SJSA1 (cell line): Measurements from ENCODE around the gene KPNA4. TPM values are rescaled to one million over a fixed set of nuclear protein-coding genes. Genes with fewer than 3 reads are reported as not detected.
"Not testable (repeated sequence)": the region's sequence is repeated elsewhere in the genome, so short reads cannot be mapped to it uniquely, and the experiment has no call there.

Experiments used
- DNase-seq, 2 experiments: peaks; one replicate each; pipeline ENCODE4 v3.0.0-alpha.2; 2015 to 2020; ENCODE audit warnings: low spot score in 2 of 2, low read depth in 1 of 2
- H3K27ac ChIP-seq: fragments of 250-450 bp; sonication (Bioruptor Pico); 2 replicates; pipeline ENCODE4 v1.5.1; 2020; ENCODE audit warnings: mild to moderate bottlenecking, moderate library complexity
- H3K27me3 ChIP-seq: fragments of 250-450 bp; sonication (Bioruptor Pico); replicated peaks from 2 replicates; pipeline ENCODE4 v1.5.1; 2020; ENCODE audit warnings: mild to moderate bottlenecking, moderate library complexity
- H3K36me3 ChIP-seq: fragments of 250-450 bp; sonication (Bioruptor Pico); 2 replicates; pipeline ENCODE4 v1.5.1; 2020; ENCODE audit warnings: mild to moderate bottlenecking
- H3K4me1 ChIP-seq: fragments of 250-450 bp; sonication (Bioruptor Pico); replicated peaks from 2 replicates; pipeline ENCODE4 v1.6.1; 2021; ENCODE audit warnings: mild to moderate bottlenecking
- H3K4me3 ChIP-seq: fragments of 250-450 bp; sonication (Bioruptor Pico); 2 replicates; pipeline ENCODE4 v1.5.1; 2020; ENCODE audit warnings: mild to moderate bottlenecking
- H3K9me3 ChIP-seq: fragments of 250-450 bp; sonication (Bioruptor Pico); replicated peaks from 2 replicates; pipeline ENCODE4 v1.5.1; 2020; ENCODE audit warnings: mild to moderate bottlenecking
- total RNA-seq: library from RNA; depleted of rRNA; stranded (reverse); fragments of >200 nt; shearing (Covaris generic); gene quantifications from 2 replicates; pipeline ENCODE4 v1.2.3, GENCODE V29; 2014

KPNA4 gene
- total RNA-seq, 1 experiment from 2014 or later: 24.3 TPM

- no peak overlapping the region for H3K4me3 ChIP-seq
- no peaks in the 10 kb centered on the region for H3K27me3 ChIP-seq
- no peak overlapping the region for H3K27ac ChIP-seq
- H3K4me1 ChIP-seq: peaks cover 32% of the 10 kb centered on the region
- no peak for DNase-seq
- H3K9me3 ChIP-seq: peaks cover 14% of the 10 kb centered on the region
- H3K36me3 ChIP-seq: no peaks in the 10 kb centered on the region
These were observed 92.2 kb downstream of the KPNA4 start for GRCh38 chr3:160473221-160473620.

GRCh38 chr3:160472344-160472743, 93.0 kb downstream of the KPNA4 start:
- H3K27ac ChIP-seq: no peak overlapping the region
- no peak for DNase-seq
- H3K27me3 ChIP-seq: no peaks in the 10 kb centered on the region
- no peak overlapping the region for H3K4me3 ChIP-seq
- peaks cover 23% of the 10 kb centered on the region for H3K4me1 ChIP-seq
- no peaks in the 10 kb centered on the region for H3K36me3 ChIP-seq
- peaks cover 14% of the 10 kb centered on the region for H3K9me3 ChIP-seq

- Histone ChIP-seq H3K4me1 (peaks cover 18% of the 10 kb centered on the region), H3K27ac (no peak overlapping the region), H3K36me3 (no peaks in the 10 kb centered on the region), H3K4me3 (no peak overlapping the region), H3K9me3 (peaks cover 14% of the 10 kb centered on the region), H3K27me3 (no peaks in the 10 kb centered on the region)
- no peak for DNase-seq
These were observed 93.5 kb downstream of the KPNA4 start for GRCh38 chr3:160471892-160472291.

GRCh38 chr3:160470181-160470580, 95.2 kb downstream of the KPNA4 start:
- Histone ChIP-seq H3K36me3 (no peaks in the 10 kb centered on the region), H3K27me3 (no peaks in the 10 kb centered on the region), H3K4me3 (no peak overlapping the region), H3K4me1 (peaks cover 18% of the 10 kb centered on the region), H3K27ac (no peak overlapping the region), H3K9me3 (peaks cover 14% of the 10 kb centered on the region)
- no peak for DNase-seq

- no peaks in the 10 kb centered on the region for H3K36me3 ChIP-seq
- no peak overlapping the region for H3K27ac ChIP-seq
- H3K9me3 ChIP-seq: peaks cover 3% of the 10 kb centered on the region
- H3K4me1 ChIP-seq: no peaks in the 10 kb centered on the region
- no peaks in the 10 kb centered on the region for H3K27me3 ChIP-seq
- no peak for DNase-seq
- H3K4me3 ChIP-seq: no peak overlapping the region
These were observed 100.4 kb downstream of the KPNA4 start for GRCh38 chr3:160464971-160465370.

- no peaks in the 10 kb centered on the region for H3K9me3 ChIP-seq
- no peaks in the 10 kb centered on the region for H3K27me3 ChIP-seq
- no peak for DNase-seq
- no peaks in the 10 kb centered on the region for H3K4me1 ChIP-seq
- H3K4me3 ChIP-seq: no peak overlapping the region
- H3K27ac ChIP-seq: no peak overlapping the region
- no peaks in the 10 kb centered on the region for H3K36me3 ChIP-seq
These were observed 101.0 kb downstream of the KPNA4 start for GRCh38 chr3:160464321-160464720.

- DNase-seq: no peak
- Histone ChIP-seq H3K4me3 (no peak overlapping the region), H3K4me1 (no peaks in the 10 kb centered on the region), H3K27ac (no peak overlapping the region), H3K9me3 (no peaks in the 10 kb centered on the region), H3K36me3 (no peaks in the 10 kb centered on the region), H3K27me3 (no peaks in the 10 kb centered on the region)
These were observed 105.3 kb downstream of the KPNA4 start for GRCh38 chr3:160460033-160460432.

GRCh38 chr3:160459450-160459970, 105.9 kb downstream of the KPNA4 start:
- DNase-seq: no peak
- no peak overlapping the region for H3K4me3 ChIP-seq
- H3K36me3 ChIP-seq: no peaks in the 10 kb centered on the region
- no peak overlapping the region for H3K27ac ChIP-seq
- no peaks in the 10 kb centered on the region for H3K27me3 ChIP-seq
- no peaks in the 10 kb centered on the region for H3K4me1 ChIP-seq
- no peaks in the 10 kb centered on the region for H3K9me3 ChIP-seq

GRCh38 chr3:160458151-160458550, 107.2 kb downstream of the KPNA4 start:
- no peaks in the 10 kb centered on the region for H3K27me3 ChIP-seq
- H3K9me3 ChIP-seq: no peaks in the 10 kb centered on the region
- H3K27ac ChIP-seq: no peak overlapping the region
- no peaks in the 10 kb centered on the region for H3K4me1 ChIP-seq
- H3K36me3 ChIP-seq: no peaks in the 10 kb centered on the region
- H3K4me3 ChIP-seq: no peak overlapping the region
- no peak for DNase-seq

- DNase-seq: no peak
- Histone ChIP-seq H3K27ac (no peak overlapping the region), H3K4me3 (no peak overlapping the region), H3K9me3 (no peaks in the 10 kb centered on the region), H3K4me1 (peaks cover 14% of the 10 kb centered on the region), H3K36me3 (no peaks in the 10 kb centered on the region), H3K27me3 (no peaks in the 10 kb centered on the region)
These were observed 109.5 kb downstream of the KPNA4 start for GRCh38 chr3:160455846-160456245.

GRCh38 chr3:160454995-160455394, 110.4 kb downstream of the KPNA4 start:
- Histone ChIP-seq H3K9me3 (no peaks in the 10 kb centered on the region), H3K4me1 (peaks cover 21% of the 10 kb centered on the region), H3K27me3 (no peaks in the 10 kb centered on the region), H3K27ac (no peak overlapping the region), H3K4me3 (no peak overlapping the region), H3K36me3 (no peaks in the 10 kb centered on the region)
- no peak for DNase-seq

- DNase-seq, H3K27me3 ChIP-seq, H3K4me3 ChIP-seq, H3K9me3 ChIP-seq: not testable (repeated sequence)
- Histone ChIP-seq H3K4me1 (peaks cover 22% of the 10 kb centered on the region), H3K27ac (peak overlapping the region; percentile 99), H3K36me3 (peaks cover 22% of the 10 kb centered on the region)
These were observed 113.1 kb downstream of the KPNA4 start for GRCh38 chr3:160452251-160452650.

- no peak overlapping the region for H3K4me3 ChIP-seq
- peaks cover 27% of the 10 kb centered on the region for H3K36me3 ChIP-seq
- no peaks in the 10 kb centered on the region for H3K9me3 ChIP-seq
- peak in 1 of 2 experiments; percentile 61 for DNase-seq
- peaks cover 24% of the 10 kb centered on the region for H3K4me1 ChIP-seq
- peak overlapping the region; percentile 99 for H3K27ac ChIP-seq
- no peaks in the 10 kb centered on the region for H3K27me3 ChIP-seq
These were observed 113.8 kb downstream of the KPNA4 start for GRCh38 chr3:160451602-160452001.

GRCh38 chr3:160450846-160451245, 114.5 kb downstream of the KPNA4 start:
- DNase-seq: peak; percentile 79 to 94
- peak overlapping the region; percentile 57 for H3K4me3 ChIP-seq

More at GRCh38 chr3:160450846-160451245, 114.5 kb downstream of the KPNA4 start:
- peaks cover 32% of the 10 kb centered on the region for H3K4me1 ChIP-seq
- H3K27ac ChIP-seq: peak overlapping the region; percentile 99
- H3K27me3 ChIP-seq: no peaks in the 10 kb centered on the region
- no peaks in the 10 kb centered on the region for H3K9me3 ChIP-seq
- peaks cover 35% of the 10 kb centered on the region for H3K36me3 ChIP-seq
